HG02870 (cell line): ENCODE results near the gene HAPLN3.
"Not testable (repeated sequence)": the region's sequence is repeated elsewhere in the genome, so short reads cannot be mapped to it uniquely, and the experiment has no call there.

Experiments used
- ATAC-seq: cut with Tn5 transposase; IDR thresholded peaks from one replicate; pipeline ENCODE4 v1.9.1; 2021; ENCODE audit warnings: mild to moderate bottlenecking, moderate library complexity; ENCODE audit not compliant: unreplicated experiment

Gene HAPLN3

GRCh38 chr15:88894819-88895767 is at the start of gene HAPLN3:
TSS of gene HAPLN3 (minus strand) at chr15:88895544. CDS start at chr15:88887298, 8,246 bp downstream.
- ATAC-seq = no peak

- ATAC-seq = no peak
Measured at GRCh38 chr15:88940110-88940675, 44.8 kb upstream of the HAPLN3 start.

GRCh38 chr15:88939486-88939806 is 44.1 kb upstream of the HAPLN3 start:
- ATAC-seq = no peak

GRCh38 chr15:88938802-88939485 is 43.6 kb upstream of the HAPLN3 start:
- ATAC-seq = no peak

GRCh38 chr15:88934449-88934848 is 39.1 kb upstream of the HAPLN3 start:
- ATAC-seq = not testable (repeated sequence)

- no peak for ATAC-seq
Measured at GRCh38 chr15:88932875-88933330, 37.6 kb upstream of the HAPLN3 start.

GRCh38 chr15:88932271-88932874 is 37.0 kb upstream of the HAPLN3 start:
- ATAC-seq = no peak

- no peak for ATAC-seq
Measured at GRCh38 chr15:88930579-88930978, 35.2 kb upstream of the HAPLN3 start.

- ATAC-seq = not testable (repeated sequence)
Measured at GRCh38 chr15:88929358-88930098, 34.2 kb upstream of the HAPLN3 start.

GRCh38 chr15:88928192-88928591 is 32.8 kb upstream of the HAPLN3 start:
- not testable (repeated sequence) for ATAC-seq

GRCh38 chr15:88925648-88926047 is 30.3 kb upstream of the HAPLN3 start:
- not testable (repeated sequence) for ATAC-seq

GRCh38 chr15:88920892-88921435 is 25.6 kb upstream of the HAPLN3 start:
- peak; percentile 89 for ATAC-seq

- ATAC-seq = no peak
Measured at GRCh38 chr15:88920186-88920891, 25.0 kb upstream of the HAPLN3 start.

GRCh38 chr15:88918738-88919137 is 23.4 kb upstream of the HAPLN3 start:
- peak; percentile 51 for ATAC-seq

GRCh38 chr15:88917760-88918159 is 22.4 kb upstream of the HAPLN3 start:
- ATAC-seq = no peak

GRCh38 chr15:88915354-88915753 is 20.0 kb upstream of the HAPLN3 start:
- no peak for ATAC-seq

- ATAC-seq = no peak
Measured at GRCh38 chr15:88913850-88914169, 18.5 kb upstream of the HAPLN3 start.

- peak; percentile 72 for ATAC-seq
Measured at GRCh38 chr15:88913017-88913849, 17.9 kb upstream of the HAPLN3 start, which contains the start of gene MFGE8. TSS of gene MFGE8 (minus strand) at chr15:88913379. CDS start at chr15:88913319, 60 bp downstream.

GRCh38 chr15:88912500-88912921 is 17.2 kb upstream of the HAPLN3 start:
- no peak for ATAC-seq
